Measurements from ENCODE around the gene TRAF3IP3.

DNA sequence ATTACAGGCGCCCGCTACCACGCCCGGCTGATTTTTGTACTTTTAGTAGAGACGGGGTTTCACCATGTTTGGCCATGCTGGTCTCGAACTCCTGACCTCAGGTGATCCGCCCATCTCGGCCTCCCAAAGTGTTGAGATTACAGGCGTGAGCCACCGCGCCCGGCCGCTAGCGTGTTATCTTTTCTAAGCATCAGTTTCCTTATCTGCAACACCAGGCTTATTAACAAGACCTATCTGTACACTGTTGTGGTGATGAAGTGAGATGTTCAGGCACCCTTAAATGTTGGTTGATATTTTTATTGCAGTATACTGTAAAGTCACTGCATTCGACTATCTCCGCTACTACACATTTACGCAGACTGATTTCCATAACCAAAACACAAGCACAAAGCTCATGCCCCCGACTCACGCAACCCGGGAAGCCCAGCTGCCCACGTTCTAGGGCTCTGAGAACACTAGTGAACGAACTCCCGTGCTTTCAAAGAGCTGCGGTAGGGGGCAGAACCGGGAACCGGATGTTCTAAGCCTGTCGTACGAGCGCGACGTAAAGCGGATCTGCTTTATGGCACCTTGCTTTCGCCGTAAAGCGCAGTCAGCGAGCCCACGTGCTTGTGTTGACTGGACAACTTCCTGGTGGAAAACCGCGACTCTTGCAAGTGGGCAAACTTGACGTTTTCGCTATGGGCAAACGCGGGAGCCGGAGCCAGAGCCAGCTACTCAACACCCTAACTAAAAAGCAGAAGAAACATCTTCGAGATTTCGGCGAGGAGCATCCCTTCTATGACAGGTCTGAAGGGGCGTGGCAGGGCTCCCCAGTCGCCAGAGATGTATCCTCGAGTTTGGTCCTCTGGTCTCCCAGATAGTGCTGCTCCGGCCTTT lies 71.8 kb downstream of the TRAF3IP3 start, which contains the start of gene UTP25:
- TF ChIP-seq CTCF (conservative IDR thresholded peaks at IDR 0.05 in 1 of 2, IDR thresholded peaks at IDR 0.05 in 1 of 2; ENCODE audit: low read depth in 1 of 2, low read length in 2 of 2) (peak; percentile 76 to 82), EZH2 (IDR thresholded peaks at IDR 0.05; ENCODE audit: low read length, missing control alignments) (no peak)

Data from fibroblast of lung (primary cell).